ENCODE results near the gene GBP7. TPM values are rescaled to one million over a fixed set of nuclear protein-coding genes. Genes with fewer than 3 reads are reported as not detected.

The GBP7 gene
- total RNA-seq, 4 donors from 2014 or later: not detected

- Histone ChIP-seq H3K27me3 (no peaks in the 10 kb centered on the region), H3K4me1 (no peaks in the 10 kb centered on the region), H3K4me3 (no peak overlapping the region), H3K27ac (replicated peaks in 1 of 4) (no peak overlapping the region), H3K9me3 (no peaks in the 10 kb centered on the region), H3K36me3 (no peaks in the 10 kb centered on the region)
- WGBS: 77% methylated on average over 1 of the region's 1 CpG
- intact Hi-C loops (cut with DNase I): no loop called here
- DNase-seq (ENCODE audit: extremely low spot score): no peak
- TF ChIP-seq POLR2A (IDR thresholded peaks at IDR 0.05; ENCODE audit: low read depth): no peak
- no peak for TF ChIP-seq POLR2AphosphoS5 (IDR thresholded peaks at IDR 0.05)
- TF ChIP-seq EP300 (IDR thresholded peaks at IDR 0.05): no peak
- TF ChIP-seq CTCF (IDR thresholded peaks at IDR 0.05): no peak
Observed at GRCh38 chr1:89211035-89211634, 35.3 kb upstream of the GBP7 start.

GRCh38 chr1:89206373-89206772 lies 30.6 kb upstream of the GBP7 start:
- H3K36me3 ChIP-seq: no peaks in the 10 kb centered on the region
- DNase-seq (ENCODE audit: extremely low spot score): no peak
- H3K4me1 ChIP-seq: no peaks in the 10 kb centered on the region
- H3K27me3 ChIP-seq: no peaks in the 10 kb centered on the region
- WGBS: 88% methylated on average over 3 of the region's 3 CpGs
- peaks cover 0 to 9% (median 3%) of the 10 kb centered on the region in 4 donors for H3K9me3 ChIP-seq
- H3K27ac ChIP-seq (replicated peaks in 1 of 4): no peak overlapping the region
- H3K4me3 ChIP-seq: no peak overlapping the region
- intact Hi-C loops (cut with DNase I): no loop called here
- TF ChIP-seq EP300 (IDR thresholded peaks at IDR 0.05): no peak
- no peak for TF ChIP-seq CTCF (IDR thresholded peaks at IDR 0.05)
- TF ChIP-seq POLR2AphosphoS5 (IDR thresholded peaks at IDR 0.05): no peak
- no peak for TF ChIP-seq POLR2A (IDR thresholded peaks at IDR 0.05; ENCODE audit: low read depth)

GRCh38 chr1:89203166-89203565 lies 27.4 kb upstream of the GBP7 start:
- Histone ChIP-seq H3K9me3 (peaks cover 0 to 9% (median 3%) of the 10 kb centered on the region in 4 donors), H3K36me3 (no peaks in the 10 kb centered on the region), H3K4me1 (peaks cover 0 to 13% (median 6%) of the 10 kb centered on the region in 4 donors), H3K27me3 (no peaks in the 10 kb centered on the region), H3K4me3 (no peak overlapping the region), H3K27ac (replicated peaks in 1 of 4) (no peak overlapping the region)
- WGBS: 100% methylated on average over 1 of the region's 1 CpG
- DNase-seq (ENCODE audit: extremely low spot score): no peak
- TF ChIP-seq POLR2AphosphoS5 (IDR thresholded peaks at IDR 0.05) (no peak), POLR2A (IDR thresholded peaks at IDR 0.05; ENCODE audit: low read depth) (no peak), EP300 (IDR thresholded peaks at IDR 0.05) (no peak), CTCF (IDR thresholded peaks at IDR 0.05) (no peak)
- intact Hi-C loops (cut with DNase I): no loop called here

GRCh38 chr1:89201106-89201794 lies 25.4 kb upstream of the GBP7 start:
- H3K9me3 ChIP-seq: peaks cover 0 to 9% (median 3%) of the 10 kb centered on the region in 4 donors
- H3K36me3 ChIP-seq: no peaks in the 10 kb centered on the region
- peaks cover 0 to 21% (median 9%) of the 10 kb centered on the region in 4 donors for H3K4me1 ChIP-seq
- no peak for DNase-seq (ENCODE audit: extremely low spot score)
- H3K27ac ChIP-seq (replicated peaks in 1 of 4): no peak overlapping the region
- H3K4me3 ChIP-seq: no peak overlapping the region
- 75% methylated on average over 4 of the region's 4 CpGs for WGBS
- no peaks in the 10 kb centered on the region for H3K27me3 ChIP-seq
- TF ChIP-seq CTCF (IDR thresholded peaks at IDR 0.05) (no peak), POLR2A (IDR thresholded peaks at IDR 0.05; ENCODE audit: low read depth) (no peak), EP300 (IDR thresholded peaks at IDR 0.05) (no peak), POLR2AphosphoS5 (IDR thresholded peaks at IDR 0.05) (no peak)
- intact Hi-C loops (cut with DNase I): no loop called here
